Stimulated activated CD4-positive, alpha-beta T cell treated with anti-CD3 and anti-CD28 coated beads, Interleukin-4, amount 100 ng/mL, for 1 hour (primary cell): ENCODE measurements around the gene USF2.

Experiments
- DNase-seq: peaks from one replicate; pipeline ENCODE4 v3.0.0-alpha.2; 2020

The USF2 gene

DNA sequence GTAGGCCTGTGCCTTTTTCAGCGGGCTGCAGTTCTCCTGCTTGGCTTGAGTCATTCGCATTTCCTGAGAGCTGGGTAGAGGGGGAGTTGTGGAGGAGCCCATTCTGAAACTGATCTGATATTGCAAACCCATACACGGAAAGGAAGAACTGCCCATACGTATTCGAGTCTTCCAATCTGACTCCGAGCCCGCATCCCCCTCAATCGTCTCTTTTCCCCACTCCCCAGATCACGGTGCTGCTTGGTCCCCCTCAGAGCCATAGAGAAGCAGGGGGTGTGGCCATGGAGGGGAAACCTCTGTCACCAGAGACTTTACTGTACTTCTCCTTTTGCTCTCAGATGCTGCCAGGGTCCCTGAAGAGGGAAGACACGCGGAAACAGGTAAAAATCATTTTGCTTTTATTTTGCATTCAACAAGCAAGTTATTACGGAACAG, 60.1 kb downstream of the USF2 start, which contains the start of gene CD22:
Gene CD22 (plus strand): TSS at position 337 of the 435 bp plus-strand sequence. CDS start 2,854 bp downstream, outside the sequence.
- DNase-seq, result no peak

DNA sequence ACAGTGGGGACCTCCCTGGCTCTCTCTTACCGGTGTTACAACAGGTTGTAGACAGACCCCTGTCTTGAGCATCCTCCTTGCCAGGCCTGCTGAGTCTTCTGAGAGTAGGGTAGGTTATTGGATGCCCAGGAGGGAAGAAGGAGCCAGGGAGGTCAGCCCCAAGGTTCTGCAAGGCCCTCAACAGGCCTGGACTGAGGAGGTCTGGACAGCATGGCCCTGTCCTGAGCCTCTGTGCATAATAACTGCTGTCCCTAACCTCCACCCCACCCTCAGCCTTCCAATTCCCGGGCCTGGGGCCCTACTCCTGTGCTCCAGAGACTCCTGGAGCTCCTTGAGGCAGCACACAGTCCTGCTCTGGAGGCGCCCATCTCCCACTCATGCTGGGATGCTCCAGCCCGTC, 60.6 kb downstream of the USF2 start:
- DNase-seq, result no peak
